ENCODE results near the gene CSF3. TPM values are rescaled to one million over a fixed set of nuclear protein-coding genes. Genes with fewer than 3 reads are reported as not detected.

Gene CSF3
- total RNA-seq, 3 donors from 2014 or later (not counting 1 experiment from before 2014, with no cell fraction given): not detected

GRCh38 chr17:39981766-39982375, 33.4 kb upstream of the CSF3 start:
- peak overlapping the region; percentile 98 for H3K4me3 Mint-ChIP-seq
- no peaks in the 10 kb centered on the region for H3K27me3 Mint-ChIP-seq (ENCODE audit: low read depth in 2 of 2)
- DNase-seq: no peak
- H3K9me3 Mint-ChIP-seq: no peaks in the 10 kb centered on the region
- WGBS (ENCODE audit: insufficient coverage): 18% methylated on average over 7 of the region's 7 CpGs
- peaks cover 29 to 33% of the 10 kb centered on the region in 2 donors for H3K4me1 Mint-ChIP-seq
- Histone ChIP-seq H3K27me3 (ENCODE audit: control insufficient read depth, insufficient read depth, low read length) (no peaks in the 10 kb centered on the region), H3K27ac (ENCODE audit: low read length) (peak overlapping the region; percentile 91), H3K4me3 (ENCODE audit: low read length) (no peak overlapping the region), H3K36me3 (ENCODE audit: control insufficient read depth, insufficient read depth, low read length) (peaks cover 28% of the 10 kb centered on the region), H3K4me1 (ENCODE audit: control insufficient read depth, insufficient read depth, low read length) (peaks cover 18% of the 10 kb centered on the region), H3K9me3 (ENCODE audit: control insufficient read depth, insufficient read depth, low read length) (no peaks in the 10 kb centered on the region)
- peaks cover 16% of the 10 kb centered on the region for H3K36me3 Mint-ChIP-seq
- peak overlapping the region; percentile 99 for H3K27ac Mint-ChIP-seq
- no peak for ATAC-seq
- TF ChIP-seq, protein P1, sequence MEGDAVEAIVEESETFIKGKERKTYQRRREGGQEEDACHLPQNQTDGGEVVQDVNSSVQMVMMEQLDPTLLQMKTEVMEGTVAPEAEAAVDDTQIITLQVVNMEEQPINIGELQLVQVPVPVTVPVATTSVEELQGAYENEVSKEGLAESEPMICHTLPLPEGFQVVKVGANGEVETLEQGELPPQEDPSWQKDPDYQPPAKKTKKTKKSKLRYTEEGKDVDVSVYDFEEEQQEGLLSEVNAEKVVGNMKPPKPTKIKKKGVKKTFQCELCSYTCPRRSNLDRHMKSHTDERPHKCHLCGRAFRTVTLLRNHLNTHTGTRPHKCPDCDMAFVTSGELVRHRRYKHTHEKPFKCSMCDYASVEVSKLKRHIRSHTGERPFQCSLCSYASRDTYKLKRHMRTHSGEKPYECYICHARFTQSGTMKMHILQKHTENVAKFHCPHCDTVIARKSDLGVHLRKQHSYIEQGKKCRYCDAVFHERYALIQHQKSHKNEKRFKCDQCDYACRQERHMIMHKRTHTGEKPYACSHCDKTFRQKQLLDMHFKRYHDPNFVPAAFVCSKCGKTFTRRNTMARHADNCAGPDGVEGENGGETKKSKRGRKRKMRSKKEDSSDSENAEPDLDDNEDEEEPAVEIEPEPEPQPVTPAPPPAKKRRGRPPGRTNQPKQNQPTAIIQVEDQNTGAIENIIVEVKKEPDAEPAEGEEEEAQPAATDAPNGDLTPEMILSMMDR (IDR thresholded peaks at IDR 0.05): no peak
- intact Hi-C loops (cut with micrococcal nuclease): loop anchor here (2.0 kb wide), 1 partner anchor 117 kb away; the partner anchor contains the start of gene IKZF3

- Histone ChIP-seq H3K4me1 (ENCODE audit: control insufficient read depth, insufficient read depth, low read length) (no peaks in the 10 kb centered on the region), H3K27ac (ENCODE audit: low read length) (no peak overlapping the region), H3K27me3 (ENCODE audit: control insufficient read depth, insufficient read depth, low read length) (no peaks in the 10 kb centered on the region), H3K36me3 (ENCODE audit: control insufficient read depth, insufficient read depth, low read length) (peaks cover 90% of the 10 kb centered on the region), H3K4me3 (ENCODE audit: low read length) (no peak overlapping the region), H3K9me3 (ENCODE audit: control insufficient read depth, insufficient read depth, low read length) (no peaks in the 10 kb centered on the region)
- Mint-ChIP-seq H3K4me1 (peaks cover 5 to 10% of the 10 kb centered on the region in 2 donors), H3K27me3 (ENCODE audit: low read depth in 2 of 2) (no peaks in the 10 kb centered on the region), H3K27ac (peak overlapping the region in 1 of 2 donors; percentile 48), H3K36me3 (peaks cover 41% of the 10 kb centered on the region), H3K4me3 (no peak overlapping the region), H3K9me3 (no peaks in the 10 kb centered on the region)
- intact Hi-C loops (cut with micrococcal nuclease): no loop called here
- WGBS (ENCODE audit: insufficient coverage): 93% methylated on average over 11 of the region's 11 CpGs
- no peak for DNase-seq
- ATAC-seq: no peak
- TF ChIP-seq, protein P1 (IDR thresholded peaks at IDR 0.05): no peak
Observed at GRCh38 chr17:39988206-39988810, 26.9 kb upstream of the CSF3 start.

DNA sequence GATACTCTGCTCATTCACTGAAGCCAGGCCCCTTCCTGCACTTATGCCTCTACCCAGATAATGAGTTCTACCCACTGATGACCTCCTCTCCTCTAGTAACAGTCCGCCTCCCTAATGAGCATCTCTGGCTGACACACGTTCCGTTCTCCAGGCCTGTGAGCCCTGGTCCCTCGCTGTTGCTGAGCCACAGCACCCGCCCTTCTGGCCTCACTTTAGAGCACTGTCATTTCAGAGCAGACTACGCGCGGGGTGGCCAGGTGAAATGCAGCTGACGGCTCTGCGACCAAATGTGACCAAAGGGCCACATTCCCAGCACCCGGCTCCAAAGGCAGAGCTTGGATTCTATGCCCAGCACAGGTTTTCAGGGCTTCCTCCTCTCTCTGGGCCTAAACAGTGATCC, 20.8 kb upstream of the CSF3 start:
- Mint-ChIP-seq H3K36me3 (peaks cover 23% of the 10 kb centered on the region), H3K27me3 (ENCODE audit: low read depth in 2 of 2) (no peaks in the 10 kb centered on the region), H3K27ac (no peak overlapping the region)

More for the DNA sequence above, 20.8 kb upstream of the CSF3 start:
- no peaks in the 10 kb centered on the region for H3K9me3 Mint-ChIP-seq
- H3K4me1 Mint-ChIP-seq: peaks cover 0 to 15% of the 10 kb centered on the region in 2 donors
- Histone ChIP-seq H3K9me3 (ENCODE audit: control insufficient read depth, insufficient read depth, low read length) (no peaks in the 10 kb centered on the region), H3K27me3 (ENCODE audit: control insufficient read depth, insufficient read depth, low read length) (no peaks in the 10 kb centered on the region), H3K4me1 (ENCODE audit: control insufficient read depth, insufficient read depth, low read length) (no peaks in the 10 kb centered on the region), H3K36me3 (ENCODE audit: control insufficient read depth, insufficient read depth, low read length) (peaks cover 81% of the 10 kb centered on the region), H3K4me3 (ENCODE audit: low read length) (no peak overlapping the region), H3K27ac (ENCODE audit: low read length) (no peak overlapping the region)
- WGBS (ENCODE audit: insufficient coverage): 97% methylated on average over 11 of the region's 11 CpGs
- TF ChIP-seq, protein P1 (IDR thresholded peaks at IDR 0.05): no peak
- intact Hi-C loops (cut with micrococcal nuclease): no loop called here
- ATAC-seq (no peak), DNase-seq (no peak)
- H3K4me3 Mint-ChIP-seq: no peak overlapping the region

All from natural killer cell (primary cell).